ENCODE measurements around the gene ATOH8.

Gene ATOH8

DNA sequence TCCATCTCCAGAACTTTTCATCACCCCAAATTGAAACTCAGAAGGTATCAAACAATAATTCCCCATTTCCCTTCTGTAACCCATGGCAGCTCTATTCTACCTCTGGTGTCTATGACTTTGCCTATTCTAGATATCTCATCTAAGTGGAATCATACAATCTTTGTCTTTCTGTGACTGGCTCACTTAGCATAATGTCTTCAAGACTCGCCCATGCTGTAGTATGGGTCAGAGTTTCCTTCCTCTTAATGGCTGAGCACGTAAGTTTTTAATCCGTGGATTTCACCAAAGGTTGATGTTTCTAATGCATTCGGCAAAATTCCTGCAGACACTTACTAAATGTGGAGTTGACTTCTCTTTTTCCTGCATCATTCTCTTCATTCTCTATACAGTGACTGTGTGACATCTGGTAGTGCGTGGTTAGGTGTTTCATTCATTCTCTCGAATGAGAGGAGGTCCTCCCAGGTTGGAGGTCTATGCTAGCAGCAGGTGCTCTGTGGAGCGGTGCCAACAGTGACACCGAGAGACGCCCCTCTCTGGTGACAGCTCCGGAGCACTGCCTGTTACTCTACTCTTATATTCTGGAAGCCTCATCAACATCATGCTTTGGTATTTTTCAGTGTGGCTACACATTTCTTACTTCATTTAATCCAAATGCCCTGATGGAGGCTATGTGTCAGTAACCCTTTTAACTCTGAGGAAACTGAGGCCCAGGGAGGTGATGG, 50.1 kb downstream of the ATOH8 start:
- H3K4me3 ChIP-seq (ENCODE audit: low read depth, low read length), result no peak overlapping the region
- TF ChIP-seq, protein P1, sequence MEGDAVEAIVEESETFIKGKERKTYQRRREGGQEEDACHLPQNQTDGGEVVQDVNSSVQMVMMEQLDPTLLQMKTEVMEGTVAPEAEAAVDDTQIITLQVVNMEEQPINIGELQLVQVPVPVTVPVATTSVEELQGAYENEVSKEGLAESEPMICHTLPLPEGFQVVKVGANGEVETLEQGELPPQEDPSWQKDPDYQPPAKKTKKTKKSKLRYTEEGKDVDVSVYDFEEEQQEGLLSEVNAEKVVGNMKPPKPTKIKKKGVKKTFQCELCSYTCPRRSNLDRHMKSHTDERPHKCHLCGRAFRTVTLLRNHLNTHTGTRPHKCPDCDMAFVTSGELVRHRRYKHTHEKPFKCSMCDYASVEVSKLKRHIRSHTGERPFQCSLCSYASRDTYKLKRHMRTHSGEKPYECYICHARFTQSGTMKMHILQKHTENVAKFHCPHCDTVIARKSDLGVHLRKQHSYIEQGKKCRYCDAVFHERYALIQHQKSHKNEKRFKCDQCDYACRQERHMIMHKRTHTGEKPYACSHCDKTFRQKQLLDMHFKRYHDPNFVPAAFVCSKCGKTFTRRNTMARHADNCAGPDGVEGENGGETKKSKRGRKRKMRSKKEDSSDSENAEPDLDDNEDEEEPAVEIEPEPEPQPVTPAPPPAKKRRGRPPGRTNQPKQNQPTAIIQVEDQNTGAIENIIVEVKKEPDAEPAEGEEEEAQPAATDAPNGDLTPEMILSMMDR (IDR thresholded peaks at IDR 0.05; ENCODE audit: insufficient read depth, low read length, missing control alignments), result no peak
- ChIA-PET POLR2A (no interaction called here), CTCF (interaction anchor here (0.8 to 20.9 kb wide), 17 partner anchors 9 to 171 kb away, joined by 3 to 643 read pairs (median 4); partner anchors contain the start of gene ATOH8)
- no peak for DNase-seq (ENCODE audit: low read depth, low spot score)

DNA sequence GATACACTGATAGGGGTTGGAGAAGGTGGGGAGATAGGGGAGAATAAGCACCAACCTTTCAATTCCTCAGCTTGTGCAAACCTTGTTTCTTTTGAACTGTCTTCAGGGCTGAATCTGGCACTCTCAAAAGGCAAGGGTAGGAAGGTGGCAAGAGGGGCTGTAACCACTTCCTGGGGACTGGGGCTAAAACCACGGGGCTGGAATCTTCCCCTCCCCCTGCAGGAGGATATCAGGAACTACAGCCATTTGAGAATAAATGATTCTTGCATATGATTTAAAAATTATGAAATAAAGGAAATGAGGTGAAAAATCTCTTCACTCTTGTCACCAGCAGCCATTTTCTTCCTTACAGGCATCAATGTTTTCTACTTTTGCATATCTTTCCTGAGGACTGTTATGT, 50.8 kb downstream of the ATOH8 start:
- CTCF ChIA-PET, result interaction anchor here (0.8 to 20.9 kb wide), 13 partner anchors 8 to 172 kb away, joined by 3 to 643 read pairs (median 4); partner anchors contain the start of gene ATOH8
- no peak for DNase-seq (ENCODE audit: low read depth, low spot score)
- no peak overlapping the region for H3K4me3 ChIP-seq (ENCODE audit: low read depth, low read length)
- TF ChIP-seq, protein P1 (IDR thresholded peaks at IDR 0.05; ENCODE audit: insufficient read depth, low read length, missing control alignments), result peak; percentile 24
- POLR2A ChIA-PET, result no interaction called here

DNA sequence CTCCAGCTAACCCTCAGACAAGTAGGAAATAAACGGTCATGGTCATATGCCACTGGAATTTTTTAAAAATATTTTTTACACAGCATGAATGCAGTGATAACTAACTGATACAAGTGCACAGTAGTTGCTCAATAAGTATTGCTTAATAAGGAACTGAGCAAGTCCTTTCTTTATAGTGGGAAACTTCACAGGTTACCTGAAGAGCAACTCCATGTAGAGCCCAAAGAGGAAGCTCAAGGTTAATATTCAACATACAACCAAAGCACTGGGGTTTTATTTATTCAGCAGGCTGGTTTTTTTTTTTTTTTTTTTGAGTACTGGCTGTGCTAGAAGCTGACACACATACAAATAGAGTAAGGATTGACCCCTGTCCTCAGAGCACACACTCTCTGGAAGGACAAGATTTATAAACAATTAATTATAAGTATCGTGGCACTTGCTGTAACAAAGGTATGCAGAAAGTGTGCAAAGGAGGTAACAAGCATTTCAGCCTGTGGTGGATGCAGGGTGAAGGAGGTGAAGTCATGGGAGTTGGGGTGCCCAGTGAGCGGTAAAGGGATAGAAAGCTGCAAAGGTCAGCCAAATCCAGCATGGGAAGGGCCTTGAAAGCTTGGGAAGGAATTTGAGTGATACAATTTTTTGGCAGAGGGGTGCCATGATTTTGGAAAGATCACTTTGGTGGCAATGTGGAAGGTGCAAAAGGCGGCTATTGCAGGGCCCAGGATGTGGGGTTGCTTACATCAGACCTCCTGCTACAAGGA, 52.7 kb downstream of the ATOH8 start:
- no peak for DNase-seq (ENCODE audit: low read depth, low spot score)
- TF ChIP-seq, protein P1 (IDR thresholded peaks at IDR 0.05; ENCODE audit: insufficient read depth, low read length, missing control alignments), result no peak
- H3K4me3 ChIP-seq (ENCODE audit: low read depth, low read length), result no peak overlapping the region
- CTCF ChIA-PET, result interaction anchor here (0.8 to 20.9 kb wide), 10 partner anchors 6 to 272 kb away, joined by 3 to 643 read pairs (median 4); partner anchors contain the start of gene ATOH8
- POLR2A ChIA-PET, result no interaction called here

DNA sequence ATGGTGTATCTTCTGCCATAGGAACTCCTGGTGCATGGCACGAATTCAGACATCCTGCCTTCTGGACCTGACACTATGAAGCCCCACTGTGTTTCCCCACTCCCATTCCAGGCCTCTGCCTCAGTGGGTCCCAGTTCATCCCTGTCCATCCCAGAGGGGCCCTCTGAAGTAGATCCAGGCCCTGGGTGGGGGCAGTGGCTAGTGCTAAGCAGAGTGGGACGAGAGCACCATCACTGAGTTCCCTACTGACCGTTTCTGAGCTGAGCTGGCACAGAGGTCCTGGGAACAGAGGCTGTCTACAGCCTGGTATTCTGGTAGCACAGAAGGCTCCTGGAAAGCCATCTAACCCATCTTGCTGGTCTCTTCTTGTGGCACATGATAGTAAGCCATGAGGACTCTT, 54.0 kb downstream of the ATOH8 start:
- no peak overlapping the region for H3K4me3 ChIP-seq (ENCODE audit: low read depth, low read length)
- POLR2A ChIA-PET, result no interaction called here
- TF ChIP-seq, protein P1 (IDR thresholded peaks at IDR 0.05; ENCODE audit: insufficient read depth, low read length, missing control alignments), result no peak
- no peak for DNase-seq (ENCODE audit: low read depth, low spot score)
- CTCF ChIA-PET, result interaction anchor here (0.8 to 20.9 kb wide), 3 partner anchors 11 to 79 kb away, joined by 4 to 643 read pairs (median 6); partner anchors contain the start of gene ATOH8

DNA sequence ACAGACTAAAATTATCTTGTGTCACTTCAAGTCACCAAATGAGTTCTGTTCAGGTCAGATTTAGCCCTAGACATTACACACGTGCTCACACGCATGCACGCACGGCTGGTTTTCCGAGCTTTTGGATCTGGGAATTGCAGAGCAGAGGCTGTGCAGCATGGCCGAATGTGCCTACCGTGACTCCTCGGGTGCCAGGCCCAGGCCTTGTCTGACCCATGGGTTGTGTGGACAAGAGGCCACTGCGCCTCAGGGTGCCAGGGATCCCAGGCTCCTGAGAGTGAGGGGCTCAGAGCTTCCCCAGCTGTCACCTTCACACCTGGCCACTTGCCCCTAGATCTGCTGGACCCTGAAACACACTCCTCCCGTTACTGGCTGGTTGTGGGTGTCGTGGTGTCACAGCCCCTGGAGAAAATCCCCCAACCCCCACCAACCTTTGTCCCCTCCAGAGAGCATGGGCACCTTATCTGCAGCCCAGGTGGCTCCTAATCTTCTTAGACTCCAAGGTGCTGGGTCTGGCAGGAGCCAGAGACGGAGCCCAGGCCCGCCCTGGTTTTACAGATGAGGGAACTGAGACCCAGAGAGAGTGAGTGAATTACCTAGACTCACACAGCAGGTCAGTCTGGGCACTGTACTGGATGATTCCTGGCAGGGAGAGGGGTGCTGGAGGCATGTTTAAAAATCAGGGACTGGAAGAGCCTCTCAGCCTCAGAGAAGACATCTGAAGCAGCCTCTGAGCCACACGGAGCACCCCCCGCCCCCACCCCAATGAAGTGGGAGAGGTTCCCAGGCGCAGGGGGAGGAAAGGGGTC, 56.8 kb downstream of the ATOH8 start:
- TF ChIP-seq, protein P1 (IDR thresholded peaks at IDR 0.05; ENCODE audit: insufficient read depth, low read length, missing control alignments), result no peak
- ChIA-PET CTCF (interaction anchor here (0.7 to 27.8 kb wide), 12 partner anchors 7 to 272 kb away, joined by 3 to 891 read pairs (median 56); partner anchors contain the start of gene ATOH8), POLR2A (interaction anchor here (1.0 kb wide), 1 partner anchor 65 kb away, joined by 3 read pairs; no protein-coding TSS in a partner anchor)
- H3K4me3 ChIP-seq (ENCODE audit: low read depth, low read length), result no peak overlapping the region
- no peak for DNase-seq (ENCODE audit: low read depth, low spot score)

Data from AG04449 (cell line).